Calu3 (cell line): ENCODE measurements around the gene IGSF8. TPM values are rescaled to one million over a fixed set of nuclear protein-coding genes. Genes with fewer than 3 reads are reported as not detected.

Experiments used
- BruUV-seq: library from RNA; stranded (reverse); fragments of 400-500 nt; replicated peaks from 2 replicates; lab custom pipeline; 2021; lab: Mats Ljungman, UMichigan
- CTCF ChIA-PET: fragments of 300-600 bp; sonication (Branson Sonifier 250); formaldehyde crosslinking; loops from one replicate; lab custom pipeline; 2022; ENCODE audit warnings: antibody characterized with exemption; lab: Charles Lee
- DNase-seq: peaks from one replicate; pipeline ENCODE4 v3.0.0; 2022
- H3K27ac Mint-ChIP-seq: one replicate; pipeline ENCODE4 v1.8.0; 2022; ENCODE audit warnings: mixed read lengths; ENCODE audit not compliant: unreplicated experiment
- H3K27me3 Mint-ChIP-seq: one replicate; pipeline ENCODE4 v1.8.0; 2022; ENCODE audit warnings: mixed read lengths; ENCODE audit not compliant: unreplicated experiment
- H3K36me3 Mint-ChIP-seq: one replicate; pipeline ENCODE4 v1.8.0; 2022; ENCODE audit warnings: mild to moderate bottlenecking, moderate library complexity, mixed read lengths; ENCODE audit not compliant: insufficient read depth, unreplicated experiment
- H3K4me1 Mint-ChIP-seq: one replicate; pipeline ENCODE4 v1.8.0; 2022; ENCODE audit warnings: mild to moderate bottlenecking, low read depth, mixed read lengths; ENCODE audit not compliant: unreplicated experiment
- H3K4me3 Mint-ChIP-seq: one replicate; pipeline ENCODE4 v1.8.0; 2022; ENCODE audit warnings: mild to moderate bottlenecking, low read depth, moderate library complexity, mixed read lengths; ENCODE audit not compliant: unreplicated experiment
- H3K9me3 Mint-ChIP-seq: one replicate; pipeline ENCODE4 v1.8.0; 2022; ENCODE audit warnings: low read depth, mixed read lengths; ENCODE audit not compliant: unreplicated experiment
- CTCF ChIP-seq: fragments of 200-600 bp; IDR thresholded peaks from one replicate; pipeline ENCODE4 v1.8.0; 2022; ENCODE audit warnings: antibody characterized with exemption; ENCODE audit not compliant: unreplicated experiment
- intact Hi-C: fragments of 100-400 bp; cut with micrococcal nuclease; formaldehyde crosslinking; loops from one replicate; pipeline ENCODE4 v1.10.0; 2022; ENCODE audit not compliant: unreplicated experiment
- total RNA-seq: library from RNA; stranded (reverse); gene quantifications from 2 replicates; pipeline ENCODE4 v1.2.3, GENCODE V29; 2022

IGSF8 gene
- total RNA-seq, 1 experiment from 2014 or later, result 31.6 TPM

DNA sequence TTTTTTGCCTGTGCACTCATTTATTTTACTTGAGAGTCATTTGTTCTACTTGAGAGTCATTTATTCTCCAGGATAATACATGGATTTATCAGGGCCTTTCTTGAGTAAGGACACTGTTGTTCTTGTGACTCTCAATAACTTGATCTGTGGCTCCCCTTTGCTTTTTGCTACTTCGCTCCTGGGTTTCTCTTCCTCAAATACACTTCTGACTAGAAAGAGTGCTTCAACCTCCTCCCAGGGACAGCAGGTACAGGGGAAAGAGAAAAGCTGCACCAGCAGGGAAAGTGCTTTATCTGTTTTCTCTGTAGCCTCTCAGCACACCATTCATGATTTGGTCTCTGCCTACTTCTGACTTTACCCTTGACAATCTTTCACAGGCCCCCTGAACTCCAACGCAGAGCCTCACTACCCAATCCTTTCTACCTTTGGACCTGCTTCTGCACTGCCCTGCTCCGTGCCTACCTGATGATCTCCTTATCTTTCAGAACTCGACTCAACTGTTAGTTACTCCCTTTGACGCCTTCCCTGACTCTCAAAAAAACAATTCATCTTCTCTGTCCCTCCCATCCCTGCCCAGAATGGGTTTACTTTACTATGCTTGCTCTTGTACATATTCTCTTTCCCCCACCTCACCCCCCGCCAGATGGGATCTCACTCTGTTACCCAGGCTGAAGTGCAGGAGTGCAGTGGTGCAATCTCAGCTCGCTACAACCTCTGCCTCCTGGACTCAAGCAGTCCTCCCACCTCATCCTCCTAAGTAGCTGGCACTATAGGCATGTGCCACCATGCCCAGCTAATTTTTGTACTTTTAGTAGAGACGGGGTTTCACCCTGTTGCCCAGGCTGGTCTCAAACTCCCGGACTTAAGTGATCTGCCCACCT, 51.1 kb downstream of the IGSF8 start:
- no peak for TF ChIP-seq CTCF
- no peaks in the 10 kb centered on the region for H3K9me3 Mint-ChIP-seq
- no peak overlapping the region for H3K27ac Mint-ChIP-seq
- no TSS peak for BruUV-seq
- H3K27me3 Mint-ChIP-seq, result peaks cover 91% of the 10 kb centered on the region
- H3K36me3 Mint-ChIP-seq, result no peaks in the 10 kb centered on the region
- peak overlapping the region; percentile 9 for H3K4me3 Mint-ChIP-seq
- CTCF ChIA-PET, result interaction anchor here (0.5 to 1.6 kb wide), 7 partner anchors 15 to 1216 kb away, joined by 3 to 21 read pairs (median 4); partner anchors contain the start of genes KCNJ10 and PIGM
- peaks cover 8% of the 10 kb centered on the region for H3K4me1 Mint-ChIP-seq
- intact Hi-C loops, result loop anchor here (2.0 kb wide), 1 partner anchor 31 kb away; no protein-coding TSS in a partner anchor
- no peak for DNase-seq

GRCh38 chr1:160046494-160047110, 51.8 kb downstream of the IGSF8 start:
- intact Hi-C loops, result loop anchor here (1.0 to 2.0 kb wide), 2 partner anchors 32 to 206 kb away; no protein-coding TSS in a partner anchor
- Mint-ChIP-seq H3K4me1 (peaks cover 8% of the 10 kb centered on the region), H3K4me3 (peak overlapping the region; percentile 9), H3K9me3 (no peaks in the 10 kb centered on the region), H3K36me3 (no peaks in the 10 kb centered on the region), H3K27me3 (peaks cover 84% of the 10 kb centered on the region), H3K27ac (no peak overlapping the region)
- TF ChIP-seq CTCF, result peak; percentile 66
- no TSS peak for BruUV-seq
- CTCF ChIA-PET, result interaction anchor here (0.5 to 1.6 kb wide), 7 partner anchors 12 to 1217 kb away, joined by 3 to 21 read pairs (median 3); partner anchors contain the start of gene KCNJ10
- peak; percentile 37 for DNase-seq

- Mint-ChIP-seq H3K4me1 (peaks cover 8% of the 10 kb centered on the region), H3K27me3 (peaks cover 74% of the 10 kb centered on the region), H3K36me3 (no peaks in the 10 kb centered on the region), H3K4me3 (no peak overlapping the region), H3K27ac (no peak overlapping the region), H3K9me3 (no peaks in the 10 kb centered on the region)
- intact Hi-C loops, result loop anchor here (1.0 to 2.0 kb wide), 2 partner anchors 33 to 207 kb away; no protein-coding TSS in a partner anchor
- BruUV-seq, result no TSS peak
- CTCF ChIA-PET, result interaction anchor here (1.5 to 1.6 kb wide), 4 partner anchors 13 to 148 kb away, joined by 3 to 21 read pairs (median 4); partner anchors contain the start of gene KCNJ10
- no peak for TF ChIP-seq CTCF
- DNase-seq, result no peak
These were observed 52.8 kb downstream of the IGSF8 start for GRCh38 chr1:160045653-160046052.

GRCh38 chr1:160043543-160043942, 54.9 kb downstream of the IGSF8 start:
- intact Hi-C loops, result no loop called here
- Mint-ChIP-seq H3K4me3 (no peak overlapping the region), H3K27ac (no peak overlapping the region), H3K27me3 (peaks cover 53% of the 10 kb centered on the region), H3K4me1 (peaks cover 8% of the 10 kb centered on the region), H3K9me3 (no peaks in the 10 kb centered on the region), H3K36me3 (no peaks in the 10 kb centered on the region)
- no peak for DNase-seq
- TF ChIP-seq CTCF, result no peak
- no TSS peak for BruUV-seq
- CTCF ChIA-PET, result no interaction called here

Other genes starting within 250 kb of the IGSF8 start
- not detected in 2 replicates for gene VSIG8, start 236.0 kb downstream of the IGSF8 start, total RNA-seq
- 1.6 and 1.8 TPM in 2 replicates for gene CFAP45, start 198.5 kb downstream of the IGSF8 start, total RNA-seq
- gene TAGLN2, start 173.1 kb downstream of the IGSF8 start, total RNA-seq, result 612 and 708 TPM in 2 replicates
- 7.5 and 7.6 TPM in 2 replicates for gene IGSF9, start 153.0 kb downstream of the IGSF8 start, total RNA-seq
- not detected in 2 replicates for gene SLAMF9, start 144.4 kb downstream of the IGSF8 start, total RNA-seq
- gene PIGM, start 66.6 kb downstream of the IGSF8 start, total RNA-seq, result 13.2 and 14.1 TPM in 2 replicates
- not detected in 2 replicates for gene KCNJ10, start 28.5 kb downstream of the IGSF8 start, total RNA-seq
- not detected in 2 replicates for gene KCNJ9, start 17.1 kb downstream of the IGSF8 start, total RNA-seq
- not detected in 2 replicates for gene ATP1A2, start 17.1 kb upstream of the IGSF8 start, total RNA-seq
- gene ATP1A4, start 53.0 kb upstream of the IGSF8 start, total RNA-seq, result not detected in 2 replicates
- not detected in 2 replicates for gene CASQ1, start 92.0 kb upstream of the IGSF8 start, total RNA-seq
- gene PEA15, start 106.8 kb upstream of the IGSF8 start, total RNA-seq, result 128 and 153 TPM in 2 replicates
- 119 and 126 TPM in 2 replicates for gene DCAF8, start 163.9 kb upstream of the IGSF8 start, total RNA-seq
- 64.0 and 70.3 TPM in 2 replicates for gene PEX19, start 186.5 kb upstream of the IGSF8 start, total RNA-seq
- gene COPA, start 244.6 kb upstream of the IGSF8 start, total RNA-seq, result 195 and 208 TPM in 2 replicates
- 128 and 135 TPM in 2 replicates for gene NCSTN, start 244.8 kb upstream of the IGSF8 start, total RNA-seq